GM19463 (cell line): ENCODE data around the gene PCDHA8.
"Not testable (repeated sequence)": the region's sequence is repeated elsewhere in the genome, so short reads cannot be mapped to it uniquely, and the experiment has no call there.

Experiments used
- ATAC-seq: cut with Tn5 transposase; IDR thresholded peaks from one replicate; pipeline ENCODE4 v1.9.1; 2021; ENCODE audit warnings: mild to moderate bottlenecking, moderate library complexity; ENCODE audit not compliant: unreplicated experiment

The PCDHA8 gene

DNA sequence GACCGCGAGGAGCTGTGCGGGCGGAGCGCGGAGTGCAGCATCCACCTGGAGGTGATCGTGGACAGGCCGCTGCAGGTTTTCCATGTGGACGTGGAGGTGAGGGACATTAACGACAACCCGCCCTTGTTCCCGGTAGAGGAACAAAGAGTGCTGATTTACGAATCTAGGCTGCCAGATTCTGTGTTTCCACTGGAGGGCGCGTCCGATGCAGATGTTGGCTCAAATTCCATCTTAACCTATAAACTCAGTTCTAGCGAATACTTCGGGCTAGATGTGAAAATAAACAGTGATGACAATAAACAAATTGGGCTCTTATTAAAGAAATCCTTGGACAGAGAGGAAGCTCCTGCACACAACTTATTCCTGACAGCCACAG is 12.6 kb upstream of the PCDHA8 start:
- no peak for ATAC-seq

- ATAC-seq = not testable (repeated sequence)
These were observed 11.2 kb upstream of the PCDHA8 start for GRCh38 chr5:140829511-140830501.

DNA sequence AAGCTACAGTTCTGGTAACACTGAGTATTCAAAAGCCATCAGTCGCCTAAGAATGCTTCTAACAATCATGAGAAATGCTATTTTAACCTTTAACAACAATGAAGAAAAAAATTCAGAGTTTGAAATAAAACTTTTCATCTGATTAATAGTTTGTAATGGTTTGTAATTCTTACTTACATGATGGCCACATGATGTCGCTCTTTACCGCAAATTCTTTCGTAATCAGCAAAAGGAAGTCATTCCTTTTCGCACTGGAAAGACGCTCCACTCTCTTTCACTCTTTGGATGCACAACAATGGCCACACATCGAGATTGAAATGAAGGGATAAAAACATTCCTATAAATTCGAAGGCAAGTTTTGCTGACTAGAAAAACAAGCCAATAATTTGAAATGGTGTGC is 7.0 kb upstream of the PCDHA8 start, which contains the start of gene PCDHA7:
Gene PCDHA7, plus strand, starts transcription at position 277 of the 400 bp plus-strand sequence. Its CDS starts 115 bp downstream, at position 392.
- ATAC-seq = no peak

DNA sequence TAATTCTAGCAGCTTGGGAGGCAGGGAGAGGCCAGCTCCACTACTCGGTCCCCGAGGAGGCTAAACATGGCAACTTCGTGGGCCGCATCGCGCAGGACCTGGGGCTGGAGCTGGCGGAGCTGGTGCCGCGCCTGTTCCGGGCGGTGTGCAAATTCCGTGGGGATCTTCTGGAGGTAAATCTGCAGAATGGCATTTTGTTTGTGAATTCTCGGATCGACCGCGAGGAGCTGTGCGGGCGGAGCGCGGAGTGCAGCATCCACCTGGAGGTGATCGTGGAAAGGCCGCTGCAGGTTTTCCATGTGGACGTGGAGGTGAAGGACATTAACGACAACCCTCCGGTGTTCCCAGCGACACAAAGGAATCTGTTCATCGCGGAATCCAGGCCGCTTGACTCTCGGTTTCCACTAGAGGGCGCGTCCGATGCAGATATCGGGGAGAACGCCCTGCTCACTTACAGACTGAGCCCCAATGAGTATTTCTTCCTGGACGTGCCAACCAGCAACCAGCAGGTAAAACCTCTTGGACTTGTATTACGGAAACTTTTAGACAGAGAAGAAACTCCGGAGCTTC is 6.5 kb upstream of the PCDHA8 start:
- ATAC-seq = not testable (repeated sequence)

GRCh38 chr5:140835622-140836510 is 5.1 kb upstream of the PCDHA8 start:
- no peak for ATAC-seq

GRCh38 chr5:140842798-140843733 is 2.1 kb downstream of the PCDHA8 start:
- ATAC-seq = no peak

GRCh38 chr5:140848139-140849102 is 7.4 kb downstream of the PCDHA8 start, which contains the start of gene PCDHA9:
PCDHA9 (plus strand) TSS chr5:140848382; CDS start chr5:140848496, 114 bp downstream.
- ATAC-seq = not testable (repeated sequence)

GRCh38 chr5:140849831-140850634 is 9.0 kb downstream of the PCDHA8 start:
- ATAC-seq = not testable (repeated sequence)

GRCh38 chr5:140855772-140856674 is 15.0 kb downstream of the PCDHA8 start, which contains the start of gene PCDHA10:
PCDHA10 (plus strand) TSS chr5:140855897; CDS start chr5:140856049, 152 bp downstream.
- ATAC-seq = no peak

GRCh38 chr5:140857177-140857986 is 16.4 kb downstream of the PCDHA8 start:
- no peak for ATAC-seq

DNA sequence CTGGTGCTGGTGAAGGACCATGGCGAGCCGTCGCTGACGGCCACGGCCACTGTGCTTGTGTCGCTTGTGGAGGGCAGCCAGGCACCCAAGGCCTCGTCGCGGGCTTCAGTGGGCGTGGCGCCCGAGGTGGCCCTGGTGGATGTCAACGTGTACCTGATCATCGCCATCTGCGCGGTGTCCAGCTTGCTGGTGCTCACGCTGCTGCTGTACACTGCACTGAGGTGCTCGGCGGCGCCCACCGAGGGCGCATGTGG is 16.9 kb downstream of the PCDHA8 start:
- ATAC-seq = no peak

GRCh38 chr5:140862441-140863295 is 21.7 kb downstream of the PCDHA8 start:
- ATAC-seq = no peak

GRCh38 chr5:140868721-140869554 is 28.0 kb downstream of the PCDHA8 start, which contains the start of gene PCDHA11:
PCDHA11 (plus strand) TSS chr5:140868957; CDS start chr5:140869104, 147 bp downstream.
- ATAC-seq = no peak

- ATAC-seq = no peak
These were observed 28.5 kb downstream of the PCDHA8 start for GRCh38 chr5:140869555-140869886.
